CD14-positive monocyte (primary cell): Measurements from ENCODE around the gene TMEM54. TPM values are rescaled to one million over a fixed set of nuclear protein-coding genes. Genes with fewer than 3 reads are reported as not detected.

ENCODE experiments used
- DNase-seq, 3 donors: peaks; one replicate each; pipeline ENCODE4 v3.0.0-alpha.2; 2011 to 2022
- H2AFZ ChIP-seq: 2 replicates; pipeline ENCODE4 v1.6.0; 2012; ENCODE audit warnings: mild to moderate bottlenecking, low read depth, low read length, inconsistent platforms; ENCODE audit not compliant: insufficient read depth, poor library complexity, severe bottlenecking
- H3K27ac ChIP-seq, 2 donors: 1 replicate in 1 of 2; 2 replicates in 1 of 2; pipeline ENCODE4 v1.5.1; 2012 to 2013; ENCODE audit warnings: low read length in 2 of 2, control low read depth in 1 of 2, inconsistent platforms in 1 of 2, low read depth in 1 of 2, mild to moderate bottlenecking in 1 of 2
- H3K27me3 ChIP-seq, 2 donors: one replicate each; pipeline versions ENCODE4 v1.6.0 to v1.6.1; 2011 to 2013; ENCODE audit warnings: low read length in 2 of 2; ENCODE audit not compliant: control insufficient read depth in 2 of 2, insufficient read depth in 2 of 2
- H3K36me3 ChIP-seq, 2 donors: replicated peaks in 1 of 2; 1 replicate in 1 of 2; 2 replicates in 1 of 2; pipeline versions ENCODE4 v1.5.1 to v1.6.1; 2012 to 2013; ENCODE audit warnings: low read length in 2 of 2, control low read depth in 1 of 2, inconsistent platforms in 1 of 2, mild to moderate bottlenecking in 1 of 2; ENCODE audit not compliant: insufficient read depth in 2 of 2, control insufficient read depth in 1 of 2
- H3K4me1 ChIP-seq, 2 donors: 1 replicate in 1 of 2; 2 replicates in 1 of 2; pipeline versions ENCODE4 v1.5.1 to v1.6.1; 2012 to 2013; ENCODE audit warnings: low read length in 2 of 2, control low read depth in 1 of 2, inconsistent platforms in 1 of 2, mild to moderate bottlenecking in 1 of 2, moderate library complexity in 1 of 2; ENCODE audit not compliant: insufficient read depth in 2 of 2, control insufficient read depth in 1 of 2
- H3K4me2 ChIP-seq: replicated peaks from 2 replicates; pipeline ENCODE3; 2012; ENCODE audit warnings: low read length, moderate library complexity, mild to moderate bottlenecking; ENCODE audit not compliant: poor library complexity, severe bottlenecking; ENCODE audit errors: extremely low read depth
- H3K4me3 ChIP-seq, 3 experiments: fragments of 200-600 bp in 1 of 3; sonication (generic) in 1 of 3; replicated peaks in 1 of 3; 1 replicate in 2 of 3; 2 replicates in 1 of 3; pipeline ENCODE4 v1.5.1; 2011 to 2013; ENCODE audit warnings: low read length in 3 of 3, mild to moderate bottlenecking in 3 of 3, control low read depth in 2 of 3, low read depth in 2 of 3, inconsistent platforms in 1 of 3, moderate library complexity in 1 of 3
- H3K79me2 ChIP-seq: 2 replicates; pipeline ENCODE4 v1.6.0; 2012; ENCODE audit warnings: mild to moderate bottlenecking, control low read depth, inconsistent platforms, low read length, moderate library complexity; ENCODE audit not compliant: insufficient read depth
- H3K9ac ChIP-seq: 2 replicates; pipeline ENCODE4 v1.6.0; 2017; ENCODE audit warnings: low read length, mild to moderate bottlenecking; ENCODE audit not compliant: insufficient read depth, poor library complexity, severe bottlenecking
- H3K9me3 ChIP-seq, 2 donors: replicated peaks in 1 of 2; 1 replicate in 1 of 2; 2 replicates in 1 of 2; pipeline versions ENCODE4 v1.5.1 to v1.6.1; 2012 to 2013; ENCODE audit warnings: low read length in 2 of 2, control low read depth in 1 of 2; ENCODE audit not compliant: control insufficient read depth in 1 of 2, insufficient read depth in 1 of 2
- H4K20me1 ChIP-seq: 2 replicates; pipeline ENCODE4 v1.6.0; 2012; ENCODE audit warnings: mild to moderate bottlenecking, low read length, control low read depth, moderate library complexity; ENCODE audit not compliant: insufficient read depth
- H3K27ac Mint-ChIP-seq, 7 donors: one replicate each; pipeline ENCODE4 v1.8.0; 2020; ENCODE audit warnings: mild to moderate bottlenecking in 7 of 7, mixed read lengths in 7 of 7, moderate library complexity in 6 of 7, inconsistent platforms in 2 of 7
- H3K27me3 Mint-ChIP-seq, 3 donors: one replicate each; pipeline ENCODE4 v1.8.0; 2021 to 2022; ENCODE audit warnings: low read depth in 3 of 3, mild to moderate bottlenecking in 3 of 3, mixed read lengths in 3 of 3, moderate library complexity in 3 of 3, inconsistent platforms in 1 of 3
- H3K36me3 Mint-ChIP-seq, 2 donors: one replicate each; pipeline ENCODE4 v1.8.0; 2020; ENCODE audit warnings: mixed read lengths in 2 of 2, inconsistent platforms in 1 of 2, mild to moderate bottlenecking in 1 of 2
- H3K4me1 Mint-ChIP-seq: one replicate; pipeline ENCODE4 v1.8.0; 2020; ENCODE audit warnings: mild to moderate bottlenecking, mixed read lengths
- H3K4me3 Mint-ChIP-seq, 2 donors: one replicate each; pipeline ENCODE4 v1.8.0; 2020; ENCODE audit warnings: mild to moderate bottlenecking in 2 of 2, mixed read lengths in 2 of 2, moderate library complexity in 1 of 2
- H3K9me3 Mint-ChIP-seq, 7 donors: one replicate each; pipeline ENCODE4 v1.8.0; 2020 to 2022; ENCODE audit warnings: mixed read lengths in 7 of 7, mild to moderate bottlenecking in 6 of 7, moderate library complexity in 6 of 7, inconsistent platforms in 2 of 7
- CTCF ChIP-seq: fragments of 200-600 bp; IDR thresholded peaks from one replicate; pipeline ENCODE4 v1.8.0; 2022; ENCODE audit warnings: antibody characterized with exemption, mild to moderate bottlenecking
- WGBS: methylation state at CpG from one replicate; pipeline ENCODE4 v1.1.5; 2013; ENCODE audit warnings: missing lambda C conversion rate; ENCODE audit not compliant: insufficient coverage; 5-methylcytosine and 5-hydroxymethylcytosine counted together
- intact Hi-C, 2 donors: fragments of 100-400 bp; cut with micrococcal nuclease; formaldehyde crosslinking; loops; one replicate each; pipeline versions ENCODE4 v1.15.0 to v1.15.1; 2023
- polyA plus RNA-seq, 3 donors: library from polyadenylated mRNA; depleted of rRNA in 1 of 3; unstranded in 2 of 3; stranded (reverse) in 1 of 3; fragments of 300-500 nt in 2 of 3; fragments of >200 nt in 1 of 3; fragmentation: Illumina TruSeq in 2 of 3; gene quantifications; 1 replicate in 2 of 3; 2 replicates in 1 of 3; pipeline ENCODE4 v1.2.3, GENCODE V29; 2012 to 2021

The TMEM54 gene
- polyA plus RNA-seq, 3 donors, result 0.08 TPM; not detected in 2

- WGBS, result 87% methylated on average over 2 of the region's 13 CpGs
- intact Hi-C loops, result loop anchor here in 1 of 2 donors (10.0 kb wide), 1 partner anchor 357 kb away; no protein-coding TSS in a partner anchor
- no peaks in the 10 kb centered on the region for H3K4me1 ChIP-seq
- no peak for TF ChIP-seq CTCF
- H3K79me2 ChIP-seq, result no peaks in the 10 kb centered on the region
- Mint-ChIP-seq H3K9me3 (peaks cover 0 to 8% (median 2%) of the 10 kb centered on the region in 7 donors), H3K36me3 (peaks cover 16 to 20% of the 10 kb centered on the region in 2 donors), H3K4me3 (peak overlapping the region; percentile 64 to 72), H3K27ac (no peak overlapping the region), H3K27me3 (peaks cover 48 to 64% (median 51%) of the 10 kb centered on the region in 3 donors), H3K4me1 (peaks cover 14% of the 10 kb centered on the region)
- H3K9ac ChIP-seq, result no peak overlapping the region
- H3K27me3 ChIP-seq, result peaks cover 23 to 46% of the 10 kb centered on the region in 2 donors
- no peaks in the 10 kb centered on the region for H3K9me3 ChIP-seq
- no peak overlapping the region for H3K27ac ChIP-seq
- peak overlapping the region; percentile 18 for H3K4me2 ChIP-seq
- H3K36me3 ChIP-seq, result no peaks in the 10 kb centered on the region
- no peak for DNase-seq
- no peaks in the 10 kb centered on the region for H4K20me1 ChIP-seq
- H3K4me3 ChIP-seq, result no peak overlapping the region
- H2AFZ ChIP-seq, result no peak overlapping the region
Observed at GRCh38 chr1:32871364-32872191, 29.6 kb downstream of the TMEM54 start.

DNA sequence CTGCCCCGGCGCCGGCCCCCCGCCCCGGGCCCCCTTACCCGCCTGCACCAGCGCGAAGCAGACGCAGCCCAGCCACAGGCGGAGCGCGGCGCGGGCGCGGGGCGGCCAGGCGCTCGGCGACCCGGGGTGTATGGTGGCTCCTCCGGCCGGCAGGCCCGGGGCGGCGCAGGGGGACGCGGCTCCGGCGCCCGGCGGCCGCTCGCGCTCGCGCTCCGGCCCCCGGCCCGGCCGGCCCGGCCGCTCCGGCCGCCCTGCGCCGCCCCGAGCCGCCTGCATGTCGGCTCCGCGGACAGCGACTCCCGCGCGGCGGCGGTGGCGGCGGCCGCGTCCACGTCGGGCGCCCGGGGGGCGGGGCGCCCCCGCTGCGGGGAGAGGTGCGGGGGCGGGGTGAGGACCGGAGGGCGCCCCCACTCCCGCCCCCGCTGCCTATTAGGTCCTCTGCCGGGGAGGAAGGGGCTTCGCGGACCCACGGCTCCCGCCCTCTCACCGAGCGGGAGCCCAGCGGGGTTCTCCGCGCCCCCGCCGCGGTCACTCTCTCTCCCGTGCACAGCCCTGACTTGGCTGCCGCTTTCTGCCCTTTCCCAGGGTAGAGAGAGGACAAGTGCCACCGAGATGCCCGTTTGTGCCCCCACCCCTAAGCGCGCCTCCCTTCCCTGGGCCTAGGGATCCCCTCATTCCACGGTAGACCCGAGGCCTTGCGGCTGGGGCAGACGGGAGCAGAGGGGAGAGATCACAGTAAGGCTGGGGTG is 30.4 kb downstream of the TMEM54 start, which contains the start of gene FNDC5:
Gene FNDC5 (minus strand): TSS at position 298 of the 749 bp plus-strand sequence.
- Histone ChIP-seq H3K27ac (no peak within 1 kb of the TSS), H3K4me1 (no peaks in the 10 kb centered on the region), H3K27me3 (peaks cover 23 to 43% of the 10 kb centered on the region in 2 donors), H4K20me1 (no peaks in the 10 kb centered on the region), H3K9me3 (no peaks in the 10 kb centered on the region), H3K9ac (no peak within 1 kb of the TSS), H3K4me3 (no peak within 1 kb of the TSS), H2AFZ (no peak within 1 kb of the TSS), H3K4me2 (peak within 1 kb of the TSS; percentile 18), H3K36me3 (no peaks in the 10 kb centered on the region), H3K79me2 (no peaks in the 10 kb centered on the region)
- Mint-ChIP-seq H3K4me1 (peaks cover 12% of the 10 kb centered on the region), H3K4me3 (peak within 1 kb of the TSS; percentile 64 to 82), H3K27me3 (peaks cover 46 to 60% (median 51%) of the 10 kb centered on the region in 3 donors), H3K36me3 (peaks cover 16 to 26% of the 10 kb centered on the region in 2 donors), H3K27ac (peak within 1 kb of the TSS in 1 of 7 donors; percentile 11), H3K9me3 (peaks cover 0 to 7% (median 2%) of the 10 kb centered on the region in 7 donors)
- WGBS, result under 1% methylated on average over 94 of the region's 99 CpGs
- DNase-seq, result no peak
- intact Hi-C loops, result loop anchor here in 1 of 2 donors (10.0 kb wide), 1 partner anchor 356 kb away; no protein-coding TSS in a partner anchor
- no peak for TF ChIP-seq CTCF
